Measurements from ENCODE around the gene IMMP2L. TPM values are rescaled to one million over a fixed set of nuclear protein-coding genes. Genes with fewer than 3 reads are reported as not detected.

The IMMP2L gene
- total and polyA plus RNA-seq, 4 donors = 7.3 to 21.1 (median 12.4) TPM

- Histone ChIP-seq H3K9ac (ENCODE audit: low read depth in 1 of 2, low read length in 2 of 2) (no peak overlapping the region), H3K4me3 (ENCODE audit: low read depth in 1 of 3, low read length in 3 of 3) (no peak overlapping the region), H3K27ac (ENCODE audit: low read depth in 1 of 2, low read length in 2 of 2) (no peak overlapping the region), H3K9me3 (ENCODE audit: control insufficient read depth in 4 of 4, low read length in 3 of 4) (no peaks in the 10 kb centered on the region), H3K27me3 (ENCODE audit: control insufficient read depth in 4 of 4, insufficient read depth in 4 of 4, low read length in 3 of 4) (no peaks in the 10 kb centered on the region), H3K4me1 (ENCODE audit: control insufficient read depth in 4 of 4, insufficient read depth in 4 of 4, low read length in 3 of 4) (no peaks in the 10 kb centered on the region), H3K36me3 (ENCODE audit: control insufficient read depth in 4 of 4, insufficient read depth in 3 of 4, low read depth in 1 of 4, low read length in 3 of 4) (no peaks in the 10 kb centered on the region)
- 95% methylated on average over 4 of the region's 4 CpGs for WGBS
- no peak for DNase-seq (ENCODE audit: low spot score)
- TF ChIP-seq RXRA (IDR thresholded peaks at IDR 0.05) = no peak
- no peak for TF ChIP-seq JUND (IDR thresholded peaks at IDR 0.05)
- no peak for TF ChIP-seq FOXA2 (IDR thresholded peaks at IDR 0.05)
- no peak for TF ChIP-seq HNF4A (conservative IDR thresholded peaks at IDR 0.05)
- TF ChIP-seq ATF3 (IDR thresholded peaks at IDR 0.05) = no peak
- no peak for TF ChIP-seq REST (IDR thresholded peaks at IDR 0.05)
- TF ChIP-seq EGR1 (IDR thresholded peaks at IDR 0.05; ENCODE audit: low read depth in 2 of 2) = no peak
- TF ChIP-seq FOXA1 (IDR thresholded peaks at IDR 0.05) = no peak
- no peak for TF ChIP-seq RAD21 (IDR thresholded peaks at IDR 0.05)
- TF ChIP-seq, protein P1, sequence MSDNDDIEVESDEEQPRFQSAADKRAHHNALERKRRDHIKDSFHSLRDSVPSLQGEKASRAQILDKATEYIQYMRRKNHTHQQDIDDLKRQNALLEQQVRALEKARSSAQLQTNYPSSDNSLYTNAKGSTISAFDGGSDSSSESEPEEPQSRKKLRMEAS (IDR thresholded peaks at IDR 0.05) = no peak
- TF ChIP-seq GABPA (IDR thresholded peaks at IDR 0.05 in 1 of 2, conservative IDR thresholded peaks at IDR 0.05 in 1 of 2) = no peak
- TF ChIP-seq TAF1 (conservative IDR thresholded peaks at IDR 0.05) = no peak
- TF ChIP-seq NR2F2 (IDR thresholded peaks at IDR 0.05) = no peak
- TF ChIP-seq SP1 (IDR thresholded peaks at IDR 0.05) = no peak
- no peak for TF ChIP-seq HNF4G (IDR thresholded peaks at IDR 0.05)
These were observed 915.0 kb downstream of the IMMP2L start for GRCh38 chr7:110647266-110647665.

DNA sequence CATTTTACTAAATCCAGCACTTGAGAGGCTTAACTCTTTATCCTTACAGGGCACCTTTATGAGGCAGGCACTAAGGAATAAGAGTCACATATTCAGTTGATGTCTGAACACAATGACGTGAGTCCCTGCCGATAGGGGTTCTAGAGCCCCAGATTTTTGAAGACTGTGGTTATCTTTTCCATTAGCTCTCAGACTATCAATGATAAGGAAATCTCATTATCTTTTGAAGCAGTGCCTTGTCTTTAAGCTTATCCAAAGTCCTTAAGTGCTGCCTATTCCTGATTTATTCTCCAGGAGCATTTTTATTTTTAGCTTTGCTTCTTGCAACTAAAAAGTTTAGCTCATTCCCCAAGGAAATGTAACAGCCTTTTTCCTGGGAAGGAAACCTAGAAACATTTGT is 915.5 kb downstream of the IMMP2L start:
- no peaks in the 10 kb centered on the region for H3K4me1 ChIP-seq (ENCODE audit: control insufficient read depth in 4 of 4, insufficient read depth in 4 of 4, low read length in 3 of 4)
- WGBS = 51% methylated on average over 2 of the region's 2 CpGs

More for the DNA sequence above, 915.5 kb downstream of the IMMP2L start:
- TF ChIP-seq FOXA2 (IDR thresholded peaks at IDR 0.05) (no peak), NR2F2 (IDR thresholded peaks at IDR 0.05) (no peak), JUND (IDR thresholded peaks at IDR 0.05) (no peak), FOXA1 (IDR thresholded peaks at IDR 0.05) (no peak), RAD21 (IDR thresholded peaks at IDR 0.05) (no peak), YY1 (IDR thresholded peaks at IDR 0.05) (no peak), EGR1 (IDR thresholded peaks at IDR 0.05; ENCODE audit: low read depth in 2 of 2) (no peak), CTCF (IDR thresholded peaks at IDR 0.05; ENCODE audit: low read depth, low read length, missing input control) (no peak), HNF4G (IDR thresholded peaks at IDR 0.05) (no peak), GABPA (IDR thresholded peaks at IDR 0.05 in 1 of 2, conservative IDR thresholded peaks at IDR 0.05 in 1 of 2) (no peak), TAF1 (conservative IDR thresholded peaks at IDR 0.05) (no peak), ATF3 (IDR thresholded peaks at IDR 0.05) (no peak), RXRA (IDR thresholded peaks at IDR 0.05) (no peak), ZBTB33 (IDR thresholded peaks at IDR 0.05) (no peak), REST (IDR thresholded peaks at IDR 0.05) (no peak), SP1 (IDR thresholded peaks at IDR 0.05) (no peak), HNF4A (conservative IDR thresholded peaks at IDR 0.05) (no peak)
- TF ChIP-seq, protein P1 (IDR thresholded peaks at IDR 0.05) = no peak
- DNase-seq (ENCODE audit: low spot score) = no peak
- Histone ChIP-seq H3K9me3 (ENCODE audit: control insufficient read depth in 4 of 4, low read length in 3 of 4) (no peaks in the 10 kb centered on the region), H3K4me3 (ENCODE audit: low read depth in 1 of 3, low read length in 3 of 3) (no peak overlapping the region), H3K27me3 (ENCODE audit: control insufficient read depth in 4 of 4, insufficient read depth in 4 of 4, low read length in 3 of 4) (no peaks in the 10 kb centered on the region), H3K27ac (ENCODE audit: low read depth in 1 of 2, low read length in 2 of 2) (no peak overlapping the region), H3K9ac (ENCODE audit: low read depth in 1 of 2, low read length in 2 of 2) (no peak overlapping the region), H3K36me3 (ENCODE audit: control insufficient read depth in 4 of 4, insufficient read depth in 3 of 4, low read depth in 1 of 4, low read length in 3 of 4) (no peaks in the 10 kb centered on the region)

Measured in liver (tissue), 9 donors.